HEK293 (cell line): ENCODE measurements around the gene NXN.

ENCODE experiments used
- CTCF ChIA-PET: fragments of 350-600 bp; formaldehyde crosslinking; extraction: SDS; loops from one replicate; lab custom pipeline; 2021; ENCODE audit warnings: antibody characterized with exemption; lab: Yijun Ruan, JAX
- POLR2A ChIA-PET: fragments of 300-600 bp; formaldehyde crosslinking; extraction: SDS; loops from one replicate; lab custom pipeline; 2020; ENCODE audit warnings: antibody characterized with exemption, inconsistent platforms; lab: Yijun Ruan, JAX
- H3K27ac ChIP-seq: fragments of 200-500 bp; sonication (Bioruptor generic); 2 replicates; pipeline ENCODE4 v1.5.1; 2014; ENCODE audit warnings: low read depth, low read length, control low read depth, inconsistent platforms; ENCODE audit errors: extremely low read depth
- H3K36me3 ChIP-seq, 2 experiments: fragments of 200-500 bp in 1 of 2; sonication (Bioruptor generic) in 1 of 2; 1 replicate in 1 of 2; 2 replicates in 1 of 2; pipeline ENCODE4 v1.5.1; 2014 to 2017; ENCODE audit warnings: inconsistent platforms in 2 of 2, low read length in 2 of 2; ENCODE audit not compliant: control insufficient read depth in 2 of 2, insufficient read depth in 1 of 2
- H3K4me1 ChIP-seq: fragments of 200-500 bp; sonication (Bioruptor generic); 2 replicates; pipeline ENCODE4 v1.5.1; 2014; ENCODE audit warnings: mild to moderate bottlenecking, low read length, inconsistent platforms; ENCODE audit not compliant: control insufficient read depth, insufficient read depth
- H3K4me3 ChIP-seq: 2 replicates; pipeline ENCODE4 v1.5.1; 2011; ENCODE audit warnings: low read depth, mild to moderate bottlenecking, control low read depth, low read length, moderate library complexity
- H3K9me3 ChIP-seq: fragments of 200-500 bp; sonication (Bioruptor generic); 2 replicates; pipeline ENCODE4 v1.5.1; 2014; ENCODE audit warnings: low read depth, low read length, inconsistent platforms; ENCODE audit not compliant: control insufficient read depth, insufficient read depth
- FEZF1 ChIP-seq: fragments of 450-650 bp; formaldehyde crosslinking; IDR thresholded peaks from 2 replicates; pipeline ENCODE4 v1.5.1; 2016; ENCODE audit warnings: missing biosample characterization, missing genetic modification characterization
- IKZF3 ChIP-seq: fragments of 450-650 bp; IDR thresholded peaks from 2 replicates; pipeline ENCODE4 v1.5.0; 2018; ENCODE audit warnings: missing biosample characterization, mild to moderate bottlenecking, missing genetic modification characterization, moderate library complexity
- KLF7 ChIP-seq: fragments of 450-650 bp; formaldehyde crosslinking; IDR thresholded peaks from 2 replicates; pipeline ENCODE4 v1.5.1; 2016; ENCODE audit warnings: missing biosample characterization, missing genetic modification characterization, borderline replicate concordance
- KLF9 ChIP-seq: fragments of 450-650 bp; formaldehyde crosslinking; IDR thresholded peaks from 2 replicates; pipeline ENCODE4 v1.5.1; 2016; ENCODE audit warnings: missing biosample characterization, missing genetic modification characterization, low read depth
- PRDM10 ChIP-seq: fragments of 450-650 bp; formaldehyde crosslinking; IDR thresholded peaks from 2 replicates; pipeline ENCODE4 v1.5.1; 2016; ENCODE audit warnings: missing biosample characterization, missing genetic modification characterization
- SCRT1 ChIP-seq: fragments of 450-650 bp; formaldehyde crosslinking; IDR thresholded peaks from 2 replicates; pipeline ENCODE4 v1.5.1; 2016; ENCODE audit warnings: missing biosample characterization, missing genetic modification characterization, borderline replicate concordance
- YY2 ChIP-seq: fragments of 450-650 bp; formaldehyde crosslinking; IDR thresholded peaks from 2 replicates; pipeline ENCODE4 v1.5.1; 2016; ENCODE audit warnings: missing biosample characterization, missing genetic modification characterization
- ZBTB11 ChIP-seq: fragments of 450-650 bp; formaldehyde crosslinking; conservative IDR thresholded peaks from 2 replicates; pipeline ENCODE4 v1.5.1; 2016; ENCODE audit warnings: low read depth, missing biosample characterization, missing genetic modification characterization
- ZBTB20 ChIP-seq: fragments of 450-650 bp; formaldehyde crosslinking; IDR thresholded peaks from 2 replicates; pipeline ENCODE4 v1.5.1; 2016; ENCODE audit warnings: missing biosample characterization, missing genetic modification characterization
- ZBTB26 ChIP-seq: fragments of 450-650 bp; formaldehyde crosslinking; optimal IDR thresholded peaks from 2 replicates; pipeline ENCODE3; 2016; ENCODE audit warnings: missing biosample characterization, mild to moderate bottlenecking, missing genetic modification characterization
- ZNF10 ChIP-seq: fragments of 450-650 bp; formaldehyde crosslinking; IDR thresholded peaks from 2 replicates; pipeline ENCODE4 v1.5.1; 2017; ENCODE audit warnings: missing biosample characterization, missing genetic modification characterization
- ZNF16 ChIP-seq: fragments of 450-650 bp; formaldehyde crosslinking; IDR thresholded peaks from 2 replicates; pipeline ENCODE4 v1.5.1; 2016; ENCODE audit warnings: low read depth, missing biosample characterization, missing genetic modification characterization
- ZNF2 ChIP-seq: fragments of 450-650 bp; formaldehyde crosslinking; IDR thresholded peaks from 2 replicates; pipeline ENCODE4 v1.5.1; 2016; ENCODE audit warnings: missing biosample characterization, missing genetic modification characterization
- ZNF211 ChIP-seq: fragments of 450-650 bp; formaldehyde crosslinking; IDR thresholded peaks from 2 replicates; pipeline ENCODE4 v1.5.1; 2016; ENCODE audit warnings: low read depth, missing biosample characterization, missing genetic modification characterization
- ZNF341 ChIP-seq: fragments of 450-650 bp; formaldehyde crosslinking; IDR thresholded peaks from 2 replicates; pipeline ENCODE4; 2016; ENCODE audit warnings: low read depth, missing biosample characterization, missing genetic modification characterization
- ZNF366 ChIP-seq: fragments of 450-650 bp; formaldehyde crosslinking; conservative IDR thresholded peaks from 2 replicates; pipeline ENCODE4 v1.5.1; 2016; ENCODE audit warnings: missing biosample characterization, missing genetic modification characterization
- ZNF549 ChIP-seq: fragments of 450-650 bp; IDR thresholded peaks from 2 replicates; pipeline ENCODE4 v1.5.1; 2018; ENCODE audit warnings: missing biosample characterization, missing genetic modification characterization, mild to moderate bottlenecking, inconsistent platforms, moderate library complexity
- ZNF555 ChIP-seq: fragments of 450-650 bp; formaldehyde crosslinking; conservative IDR thresholded peaks from 2 replicates; pipeline ENCODE4 v1.5.1; 2017; ENCODE audit warnings: missing biosample characterization, mild to moderate bottlenecking, missing genetic modification characterization, inconsistent platforms
- ZNF658 ChIP-seq: fragments of 450-650 bp; formaldehyde crosslinking; IDR thresholded peaks from 2 replicates; pipeline ENCODE4; 2016; ENCODE audit warnings: missing biosample characterization, missing genetic modification characterization
- ZSCAN18 ChIP-seq: fragments of 450-650 bp; formaldehyde crosslinking; IDR thresholded peaks from 2 replicates; pipeline ENCODE4 v1.5.1; 2016; ENCODE audit warnings: missing biosample characterization, missing genetic modification characterization
- TF ChIP-seq, protein P1 (sequence below): fragments of 450-650 bp; formaldehyde crosslinking; IDR thresholded peaks from 2 replicates; pipeline ENCODE4 v1.5.1; 2017; ENCODE audit warnings: missing biosample characterization, missing genetic modification characterization

NXN gene

GRCh38 chr17:800446-801242 lies 178.9 kb downstream of the NXN start:
- H3K27ac ChIP-seq: no peak overlapping the region
- CTCF ChIA-PET: interaction anchor here (1.1 to 11.0 kb wide), 2 partner anchors 79 to 180 kb away, joined by 4 to 173 read pairs; partner anchors contain the start of gene NXN
- H3K9me3 ChIP-seq: no peaks in the 10 kb centered on the region
- H3K4me3 ChIP-seq: no peak overlapping the region
- TF ChIP-seq ZSCAN18 (no peak), ZNF211 (tag by site-specific recombination) (no peak), ZNF366 (tag by site-specific recombination) (no peak), PRDM10 (tag by site-specific recombination) (peak; percentile 84), ZNF658 (tag by site-specific recombination) (no peak)
- TF ChIP-seq, all 188 proteins: peak for 1
- Histone ChIP-seq H3K36me3 (peaks cover 0 to 16% of the 10 kb centered on the region in 2 experiments; a peak in 2 of 3 replicates), H3K4me1 (no peaks in the 10 kb centered on the region)
- POLR2A ChIA-PET: no interaction called here

GRCh38 chr17:799261-799660 lies 180.3 kb downstream of the NXN start:
- Histone ChIP-seq H3K36me3 (peaks cover 0 to 16% of the 10 kb centered on the region in 2 experiments; a peak in 2 of 3 replicates), H3K4me1 (no peaks in the 10 kb centered on the region), H3K4me3 (no peak overlapping the region), H3K9me3 (no peaks in the 10 kb centered on the region), H3K27ac (no peak overlapping the region)
- ChIA-PET CTCF (interaction anchor here (1.0 to 11.0 kb wide), 4 partner anchors 18 to 198 kb away, joined by 3 to 173 read pairs (median 3); partner anchors contain the start of genes NXN and TIMM22), POLR2A (interaction anchor here (0.6 to 2.1 kb wide), 2 partner anchors 108 to 181 kb away, joined by 4 to 5 read pairs; partner anchors contain the start of gene NXN)
- TF ChIP-seq, protein P1, sequence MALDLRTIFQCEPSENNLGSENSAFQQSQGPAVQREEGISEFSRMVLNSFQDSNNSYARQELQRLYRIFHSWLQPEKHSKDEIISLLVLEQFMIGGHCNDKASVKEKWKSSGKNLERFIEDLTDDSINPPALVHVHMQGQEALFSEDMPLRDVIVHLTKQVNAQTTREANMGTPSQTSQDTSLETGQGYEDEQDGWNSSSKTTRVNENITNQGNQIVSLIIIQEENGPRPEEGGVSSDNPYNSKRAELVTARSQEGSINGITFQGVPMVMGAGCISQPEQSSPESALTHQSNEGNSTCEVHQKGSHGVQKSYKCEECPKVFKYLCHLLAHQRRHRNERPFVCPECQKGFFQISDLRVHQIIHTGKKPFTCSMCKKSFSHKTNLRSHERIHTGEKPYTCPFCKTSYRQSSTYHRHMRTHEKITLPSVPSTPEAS (tag by site-specific recombination): no peak
- TF ChIP-seq YY2 (tag by site-specific recombination) (no peak), IKZF3 (tag by site-specific recombination) (no peak), ZNF16 (tag by site-specific recombination) (no peak), ZNF10 (tag by site-specific recombination) (no peak), ZBTB11 (tag by site-specific recombination) (no peak), FEZF1 (no peak), ZBTB20 (tag by site-specific recombination) (no peak), ZNF549 (tag by site-specific recombination) (no peak), KLF7 (tag by site-specific recombination) (no peak), ZNF555 (tag by site-specific recombination) (no peak), KLF9 (no peak), SCRT1 (no peak), ZNF2 (tag by site-specific recombination) (no peak), ZNF341 (tag by site-specific recombination) (no peak), ZBTB26 (tag by site-specific recombination) (no peak)
